ENCODE data around the gene WWP2.

Gene WWP2

GRCh38 chr16:69762814-69763598 is 874 bp downstream of the WWP2 start:
- no peak for TF ChIP-seq CTCF (IDR thresholded peaks at IDR 0.05; ENCODE audit: control insufficient read depth, insufficient read depth, low read depth, low read length, missing control alignments)
- peak overlapping the region; percentile 87 for H3K4me3 ChIP-seq (ENCODE audit: control insufficient read depth, low read depth, low read length)
- no peak for DNase-seq (ENCODE audit: low read depth)

GRCh38 chr16:69763599-69763942 is 1.4 kb downstream of the WWP2 start:
- DNase-seq (ENCODE audit: low read depth), result no peak
- no peak overlapping the region for H3K4me3 ChIP-seq (ENCODE audit: control insufficient read depth, low read depth, low read length)
- TF ChIP-seq CTCF (IDR thresholded peaks at IDR 0.05; ENCODE audit: control insufficient read depth, insufficient read depth, low read depth, low read length, missing control alignments), result no peak

GRCh38 chr16:69767459-69768229 is 5.5 kb downstream of the WWP2 start:
- H3K4me3 ChIP-seq (ENCODE audit: control insufficient read depth, low read depth, low read length), result no peak overlapping the region
- no peak for DNase-seq (ENCODE audit: low read depth)
- TF ChIP-seq CTCF (IDR thresholded peaks at IDR 0.05; ENCODE audit: control insufficient read depth, insufficient read depth, low read depth, low read length, missing control alignments), result no peak

- no peak for DNase-seq (ENCODE audit: low read depth)
- H3K4me3 ChIP-seq (ENCODE audit: control insufficient read depth, low read depth, low read length), result no peak overlapping the region
- no peak for TF ChIP-seq CTCF (IDR thresholded peaks at IDR 0.05; ENCODE audit: control insufficient read depth, insufficient read depth, low read depth, low read length, missing control alignments)
Measured at GRCh38 chr16:69768666-69769065, 6.5 kb downstream of the WWP2 start.

GRCh38 chr16:69769404-69769803 is 7.3 kb downstream of the WWP2 start:
- no peak for DNase-seq (ENCODE audit: low read depth)
- TF ChIP-seq CTCF (IDR thresholded peaks at IDR 0.05; ENCODE audit: control insufficient read depth, insufficient read depth, low read depth, low read length, missing control alignments), result no peak
- no peak overlapping the region for H3K4me3 ChIP-seq (ENCODE audit: control insufficient read depth, low read depth, low read length)

- TF ChIP-seq CTCF (IDR thresholded peaks at IDR 0.05; ENCODE audit: control insufficient read depth, insufficient read depth, low read depth, low read length, missing control alignments), result no peak
- no peak overlapping the region for H3K4me3 ChIP-seq (ENCODE audit: control insufficient read depth, low read depth, low read length)
- no peak for DNase-seq (ENCODE audit: low read depth)
Measured at GRCh38 chr16:69771651-69771967, 9.5 kb downstream of the WWP2 start.

All from AG09309 (cell line).